ENCODE results near the gene DSC3. TPM values are rescaled to one million over a fixed set of nuclear protein-coding genes. Genes with fewer than 3 reads are reported as not detected.

The DSC3 gene
- total and polyA plus RNA-seq, 2 experiments from 2014 or later: 0.81 to 1.2 TPM

- TF ChIP-seq, protein P1, sequence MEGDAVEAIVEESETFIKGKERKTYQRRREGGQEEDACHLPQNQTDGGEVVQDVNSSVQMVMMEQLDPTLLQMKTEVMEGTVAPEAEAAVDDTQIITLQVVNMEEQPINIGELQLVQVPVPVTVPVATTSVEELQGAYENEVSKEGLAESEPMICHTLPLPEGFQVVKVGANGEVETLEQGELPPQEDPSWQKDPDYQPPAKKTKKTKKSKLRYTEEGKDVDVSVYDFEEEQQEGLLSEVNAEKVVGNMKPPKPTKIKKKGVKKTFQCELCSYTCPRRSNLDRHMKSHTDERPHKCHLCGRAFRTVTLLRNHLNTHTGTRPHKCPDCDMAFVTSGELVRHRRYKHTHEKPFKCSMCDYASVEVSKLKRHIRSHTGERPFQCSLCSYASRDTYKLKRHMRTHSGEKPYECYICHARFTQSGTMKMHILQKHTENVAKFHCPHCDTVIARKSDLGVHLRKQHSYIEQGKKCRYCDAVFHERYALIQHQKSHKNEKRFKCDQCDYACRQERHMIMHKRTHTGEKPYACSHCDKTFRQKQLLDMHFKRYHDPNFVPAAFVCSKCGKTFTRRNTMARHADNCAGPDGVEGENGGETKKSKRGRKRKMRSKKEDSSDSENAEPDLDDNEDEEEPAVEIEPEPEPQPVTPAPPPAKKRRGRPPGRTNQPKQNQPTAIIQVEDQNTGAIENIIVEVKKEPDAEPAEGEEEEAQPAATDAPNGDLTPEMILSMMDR (IDR thresholded peaks at IDR 0.05; ENCODE audit: low read depth, low read length): no peak
- H3K4me3 ChIP-seq: no peak overlapping the region
- no peaks in the 10 kb centered on the region for H3K9me3 ChIP-seq (ENCODE audit: low read depth)
- H3K27me3 ChIP-seq: no peaks in the 10 kb centered on the region
- peaks cover 24% of the 10 kb centered on the region for H3K4me1 ChIP-seq (ENCODE audit: low read depth)
- DNase-seq (ENCODE audit: low read depth in 1 of 2, low spot score in 1 of 2): peak; percentile 7 to 34
- H3K27ac ChIP-seq: peak overlapping the region; percentile 32
- H3K36me3 ChIP-seq: no peaks in the 10 kb centered on the region
These were observed 19.4 kb upstream of the DSC3 start for GRCh38 chr18:31061945-31062344.

DNA sequence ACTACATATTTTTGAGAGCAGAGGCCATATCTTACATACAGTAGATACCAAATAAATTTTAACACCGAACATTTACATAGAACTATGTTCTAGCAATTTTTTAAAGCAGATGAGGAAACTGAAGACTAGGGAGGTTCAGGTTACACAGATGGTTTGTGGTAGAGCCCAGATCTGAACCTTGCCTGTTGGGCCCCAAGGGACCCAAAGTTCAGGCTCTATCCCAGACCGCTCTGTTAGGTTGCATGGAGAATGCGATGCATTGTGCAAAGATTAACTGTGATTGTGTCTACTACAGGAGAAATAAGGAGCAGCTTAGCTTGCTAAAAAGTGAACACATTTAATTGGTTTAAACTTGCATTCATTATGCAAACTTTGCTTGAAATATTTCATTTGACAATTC lies 16.4 kb upstream of the DSC3 start:
- no peak overlapping the region for H3K27ac ChIP-seq
- TF ChIP-seq, protein P1 (IDR thresholded peaks at IDR 0.05; ENCODE audit: low read depth, low read length): no peak
- H3K4me1 ChIP-seq (ENCODE audit: low read depth): peaks cover 15% of the 10 kb centered on the region
- no peaks in the 10 kb centered on the region for H3K36me3 ChIP-seq
- no peaks in the 10 kb centered on the region for H3K9me3 ChIP-seq (ENCODE audit: low read depth)
- H3K27me3 ChIP-seq: no peaks in the 10 kb centered on the region
- H3K4me3 ChIP-seq: no peak overlapping the region
- no peak for DNase-seq (ENCODE audit: low read depth in 1 of 2, low spot score in 1 of 2)

DNA sequence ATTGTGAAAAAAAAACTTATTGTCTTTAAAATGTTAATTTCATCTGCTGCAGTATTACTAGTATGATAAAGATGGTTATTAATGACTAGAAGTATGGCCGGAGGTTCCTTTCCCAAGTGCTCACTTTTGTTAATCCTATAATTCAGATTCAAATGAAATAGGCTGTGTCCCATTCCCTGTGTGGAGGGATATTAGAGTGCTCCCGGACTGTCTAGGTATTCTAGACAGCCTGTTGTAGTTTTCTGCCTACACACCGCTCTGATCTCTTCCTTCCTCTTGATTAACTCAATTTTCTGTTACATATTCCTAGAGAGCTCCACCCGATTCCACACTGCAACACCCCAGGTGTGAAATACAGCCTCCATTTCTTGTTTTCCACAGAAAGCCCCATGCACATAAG lies 15.4 kb upstream of the DSC3 start:
- H3K27ac ChIP-seq: no peak overlapping the region
- peaks cover 15% of the 10 kb centered on the region for H3K4me1 ChIP-seq (ENCODE audit: low read depth)
- no peaks in the 10 kb centered on the region for H3K27me3 ChIP-seq
- TF ChIP-seq, protein P1 (IDR thresholded peaks at IDR 0.05; ENCODE audit: low read depth, low read length): no peak
- H3K4me3 ChIP-seq: no peak overlapping the region
- no peaks in the 10 kb centered on the region for H3K36me3 ChIP-seq
- no peaks in the 10 kb centered on the region for H3K9me3 ChIP-seq (ENCODE audit: low read depth)
- DNase-seq (ENCODE audit: low read depth in 1 of 2, low spot score in 1 of 2): no peak

DNA sequence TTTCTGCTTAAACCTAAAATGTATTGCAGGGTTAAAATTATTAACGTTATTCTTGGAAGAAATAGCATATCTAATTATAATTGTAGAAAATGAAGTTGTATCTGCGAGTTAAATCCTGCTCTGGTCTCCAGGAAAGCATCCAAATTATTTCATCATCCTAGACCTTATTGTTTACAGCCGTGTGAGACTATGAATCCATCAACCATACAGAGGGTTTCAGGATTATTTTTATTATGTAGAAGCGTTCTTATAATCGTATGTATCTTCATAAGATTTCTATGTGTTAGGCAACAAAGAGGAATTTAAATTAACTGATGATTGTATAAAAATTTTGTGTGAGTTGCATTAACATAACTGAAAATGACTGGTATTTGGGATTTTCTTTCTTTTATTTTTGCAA lies 14.5 kb upstream of the DSC3 start:
- H3K27ac ChIP-seq: no peak overlapping the region
- no peaks in the 10 kb centered on the region for H3K36me3 ChIP-seq
- peaks cover 14% of the 10 kb centered on the region for H3K4me1 ChIP-seq (ENCODE audit: low read depth)
- no peak overlapping the region for H3K4me3 ChIP-seq
- peak in 1 of 2 donors; percentile 36 for DNase-seq (ENCODE audit: low read depth in 1 of 2, low spot score in 1 of 2)
- TF ChIP-seq, protein P1 (IDR thresholded peaks at IDR 0.05; ENCODE audit: low read depth, low read length): no peak
- no peaks in the 10 kb centered on the region for H3K27me3 ChIP-seq
- H3K9me3 ChIP-seq (ENCODE audit: low read depth): no peaks in the 10 kb centered on the region

DNA sequence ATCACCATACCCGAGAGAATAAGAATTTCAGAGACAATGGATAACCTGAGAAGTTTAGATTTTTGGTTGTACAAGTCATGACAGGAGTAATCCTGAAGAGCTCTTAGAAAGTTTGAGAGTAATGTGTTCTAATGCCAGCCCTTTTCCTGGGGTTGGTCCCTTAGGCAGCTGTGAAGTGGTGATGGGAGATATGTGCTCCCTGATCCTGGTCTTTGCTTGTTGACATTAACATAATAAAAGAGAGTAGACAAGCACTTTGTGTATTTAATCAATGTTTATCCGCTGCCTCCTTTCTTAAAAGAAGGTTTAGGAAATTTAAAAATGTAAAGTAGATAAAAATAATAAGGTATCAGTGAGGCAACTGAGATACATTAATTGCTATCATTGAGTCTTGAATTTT lies 13.8 kb upstream of the DSC3 start:
- Histone ChIP-seq H3K27me3 (no peaks in the 10 kb centered on the region), H3K9me3 (ENCODE audit: low read depth) (no peaks in the 10 kb centered on the region), H3K4me1 (ENCODE audit: low read depth) (peaks cover 6% of the 10 kb centered on the region), H3K27ac (no peak overlapping the region), H3K36me3 (no peaks in the 10 kb centered on the region), H3K4me3 (no peak overlapping the region)
- TF ChIP-seq, protein P1 (IDR thresholded peaks at IDR 0.05; ENCODE audit: low read depth, low read length): no peak
- DNase-seq (ENCODE audit: low read depth in 1 of 2, low spot score in 1 of 2): no peak

DNA sequence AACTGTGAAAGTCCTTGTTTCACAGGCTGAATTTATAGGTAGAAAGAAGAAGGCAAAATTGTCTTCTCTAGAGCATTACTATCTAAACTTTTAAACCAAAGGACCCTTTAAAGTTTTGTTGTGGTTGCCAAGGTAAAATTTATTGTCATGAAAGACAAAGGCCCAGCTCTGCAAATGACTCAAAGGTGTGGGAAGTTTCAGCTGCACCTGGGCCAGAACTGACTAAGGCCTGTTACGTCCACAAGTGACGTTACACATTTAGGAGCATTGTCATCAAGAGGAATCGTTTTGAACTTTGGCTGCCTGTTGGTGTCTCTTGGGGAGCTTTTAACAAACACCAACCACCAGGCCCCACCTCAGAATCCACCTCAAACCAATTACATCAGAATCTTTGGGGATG lies 8.1 kb upstream of the DSC3 start:
- Histone ChIP-seq H3K27ac (no peak overlapping the region), H3K36me3 (no peaks in the 10 kb centered on the region), H3K4me1 (ENCODE audit: low read depth) (peaks cover 14% of the 10 kb centered on the region), H3K27me3 (no peaks in the 10 kb centered on the region), H3K4me3 (no peak overlapping the region), H3K9me3 (ENCODE audit: low read depth) (no peaks in the 10 kb centered on the region)
- TF ChIP-seq, protein P1 (IDR thresholded peaks at IDR 0.05; ENCODE audit: low read depth, low read length): no peak
- no peak for DNase-seq (ENCODE audit: low read depth in 1 of 2, low spot score in 1 of 2)

Measured in cardiac muscle cell (in vitro differentiated cells and primary cell).